DMS 273 treated with DMSO at 0.1 percent for 48 hours (cell line): Measurements from ENCODE around the gene DDR2.

ENCODE experiments used
- DNase-seq: peaks from one replicate; lab custom pipeline; 2025; lab: John Stamatoyannopoulos, UW

The DDR2 gene

DNA sequence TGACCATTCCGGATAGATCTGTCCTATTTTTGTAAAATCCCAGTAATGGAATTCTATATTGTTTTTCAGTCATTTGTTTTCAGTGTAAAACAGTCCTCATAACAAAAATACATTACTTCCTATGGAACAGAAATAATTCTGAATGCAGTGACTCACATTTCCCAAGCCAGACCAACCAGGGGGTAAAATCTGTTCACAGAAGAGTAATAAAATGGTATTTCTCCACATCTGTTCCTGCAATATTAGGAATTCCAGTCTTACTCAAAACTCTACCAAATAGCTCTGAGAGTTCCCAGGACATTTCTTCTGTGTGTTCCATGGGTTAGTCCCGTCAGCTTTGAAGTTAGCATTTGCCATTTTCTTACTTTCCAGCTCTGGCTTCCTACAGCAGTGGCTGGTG lies 2.6 kb upstream of the DDR2 start:
- DNase-seq, result no peak

DNA sequence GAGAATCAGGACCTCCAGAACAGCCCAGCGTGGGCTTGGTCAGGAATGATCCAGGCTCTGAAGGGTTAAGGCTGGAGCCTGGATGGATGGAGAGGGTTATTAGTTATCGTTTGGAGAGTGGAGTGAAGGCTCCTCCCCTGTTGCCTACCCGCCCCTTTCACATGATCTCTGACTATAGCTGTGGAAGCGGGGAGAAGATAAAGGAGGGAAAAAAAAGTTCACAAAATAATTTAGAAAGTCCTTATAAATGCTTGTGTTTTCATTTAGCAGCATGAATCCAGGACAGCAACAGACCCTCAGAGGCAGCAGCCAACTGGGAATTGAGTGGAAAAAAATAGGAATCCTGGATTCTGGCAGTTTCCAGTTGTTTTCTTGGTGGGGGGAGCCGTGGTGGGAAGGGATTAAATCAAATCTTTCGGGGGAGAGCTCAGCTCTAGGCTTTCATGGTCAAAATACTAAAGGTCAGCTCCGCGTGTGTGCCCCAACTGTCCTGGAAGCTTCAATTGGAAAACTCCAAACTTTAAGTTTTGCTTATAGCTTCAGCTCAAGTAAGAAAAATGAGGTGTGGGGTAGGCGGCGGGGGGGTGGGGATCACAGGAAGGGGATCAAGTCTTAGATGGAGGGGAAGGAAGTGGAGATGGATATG lies 595 bp upstream of the DDR2 start:
- DNase-seq, result peak; percentile 40

DNA sequence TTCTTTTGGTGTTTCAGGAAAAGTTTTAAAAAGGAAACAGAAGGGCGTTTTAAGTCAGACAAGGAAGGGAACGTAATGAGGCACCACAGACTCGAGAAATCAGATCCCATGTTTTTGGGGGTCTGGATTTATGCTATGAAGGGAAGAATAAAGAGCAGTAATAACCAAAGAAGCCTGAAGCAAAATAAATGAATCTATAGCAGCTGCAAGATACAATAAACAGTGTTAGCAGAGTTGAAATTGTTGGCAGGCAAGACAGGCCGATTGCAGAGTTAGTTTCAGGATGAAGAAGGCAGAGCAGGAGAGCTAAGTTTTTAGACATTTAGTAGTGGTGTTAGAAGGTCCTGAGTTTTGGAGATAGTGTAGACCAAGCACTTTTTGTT lies 425 bp downstream of the DDR2 start:
- DNase-seq, result peak; percentile 64

- peak; percentile 26 for DNase-seq
Measured at GRCh38 chr1:162633081-162633762, 958 bp downstream of the DDR2 start.

DNA sequence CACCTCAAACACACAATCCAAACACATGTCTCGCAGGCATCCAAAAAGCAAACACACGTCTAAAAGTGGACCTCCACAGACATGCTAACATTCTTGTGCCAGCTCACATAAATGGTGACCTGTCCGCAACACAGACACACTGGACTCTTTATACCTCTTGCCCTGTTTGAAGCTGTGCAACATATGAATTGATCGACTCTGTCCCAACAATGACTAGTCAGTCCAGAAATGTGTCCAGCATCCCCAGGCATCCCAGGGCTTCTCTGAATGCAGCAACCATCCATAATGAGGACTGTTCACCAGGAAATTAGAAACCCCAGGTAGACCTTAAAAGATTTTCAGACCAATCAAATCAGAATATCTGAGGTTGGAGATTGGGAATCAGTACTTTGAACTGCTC lies 3.2 kb downstream of the DDR2 start:
- DNase-seq, result no peak

DNA sequence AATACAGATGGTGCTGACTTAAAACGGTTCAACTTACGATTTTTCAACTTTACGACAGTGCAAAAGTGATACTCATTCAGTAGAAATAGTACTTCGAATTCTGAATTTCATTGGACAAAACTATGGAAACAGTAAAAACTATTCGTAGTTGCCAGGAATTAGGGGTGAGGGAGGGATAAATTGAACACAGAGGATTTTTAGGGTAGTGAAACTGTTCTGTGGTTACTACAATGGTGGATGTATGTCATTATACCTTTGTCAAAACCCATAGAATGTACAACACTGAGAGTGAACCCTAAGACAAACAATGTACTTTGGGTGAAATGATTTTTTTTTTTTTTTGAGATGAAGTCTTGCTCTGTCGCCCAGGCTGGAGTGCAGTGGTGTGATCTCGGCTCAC lies 7.5 kb downstream of the DDR2 start:
- DNase-seq, result no peak

GRCh38 chr1:162641114-162641513 lies 8.8 kb downstream of the DDR2 start:
- DNase-seq, result no peak

DNA sequence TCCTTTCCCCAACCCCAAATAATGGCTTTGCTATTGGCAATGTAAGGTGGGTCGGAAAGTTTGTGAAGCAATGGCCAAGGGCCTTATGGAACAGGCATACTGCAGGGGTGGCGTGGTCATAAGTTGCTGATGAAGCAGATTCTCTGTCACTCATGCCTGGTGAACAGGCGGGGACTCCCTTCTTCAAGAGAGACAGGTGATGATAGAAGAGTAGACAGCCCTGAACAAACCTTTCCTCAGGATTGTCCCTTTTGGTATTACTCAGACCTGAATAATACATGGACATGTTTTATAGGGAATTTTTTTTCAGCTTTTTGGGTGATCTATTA lies 12.7 kb downstream of the DDR2 start:
- no peak for DNase-seq

DNA sequence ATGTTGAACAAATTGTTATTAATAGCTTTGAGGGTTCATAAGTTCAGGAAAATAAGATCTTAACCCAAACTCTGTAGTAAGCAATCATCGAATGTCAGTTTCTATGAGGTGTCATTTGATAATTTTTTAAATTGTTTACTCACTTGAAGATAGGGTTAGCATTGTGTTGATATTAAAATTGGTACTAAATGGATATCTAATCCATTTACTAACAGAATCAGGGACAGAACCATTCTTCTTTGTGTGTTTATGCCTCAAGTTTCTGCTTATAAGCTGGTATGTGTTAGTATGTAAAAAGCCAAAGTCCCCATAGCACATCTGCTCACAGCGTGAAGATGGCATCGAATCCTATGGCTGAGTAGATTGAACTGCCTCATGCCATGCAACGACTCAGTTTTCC lies 13.4 kb downstream of the DDR2 start:
- no peak for DNase-seq

DNA sequence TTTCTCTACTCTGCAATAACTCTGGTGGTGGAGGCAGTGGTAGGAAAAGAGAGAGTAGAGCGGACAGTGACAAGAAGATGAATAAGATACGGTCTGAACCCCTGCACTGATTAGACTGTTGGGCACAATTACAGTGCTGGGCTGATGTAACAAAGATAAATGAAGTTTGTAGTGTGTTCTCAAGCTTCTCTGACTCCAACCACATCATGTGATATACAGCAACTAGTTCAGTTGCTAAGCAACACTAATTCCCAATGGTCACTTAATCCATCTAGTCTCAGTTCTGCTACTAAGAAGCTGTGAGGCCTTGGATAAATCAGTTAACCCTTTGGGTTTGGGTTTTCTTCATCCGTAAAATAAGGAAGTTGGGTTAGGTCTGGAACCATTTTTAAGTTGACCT lies 17.3 kb downstream of the DDR2 start:
- no peak for DNase-seq

- DNase-seq, result no peak
Measured at GRCh38 chr1:162654915-162655620, 22.8 kb downstream of the DDR2 start.

GRCh38 chr1:162656266-162656665 lies 24.0 kb downstream of the DDR2 start:
- DNase-seq, result no peak

DNA sequence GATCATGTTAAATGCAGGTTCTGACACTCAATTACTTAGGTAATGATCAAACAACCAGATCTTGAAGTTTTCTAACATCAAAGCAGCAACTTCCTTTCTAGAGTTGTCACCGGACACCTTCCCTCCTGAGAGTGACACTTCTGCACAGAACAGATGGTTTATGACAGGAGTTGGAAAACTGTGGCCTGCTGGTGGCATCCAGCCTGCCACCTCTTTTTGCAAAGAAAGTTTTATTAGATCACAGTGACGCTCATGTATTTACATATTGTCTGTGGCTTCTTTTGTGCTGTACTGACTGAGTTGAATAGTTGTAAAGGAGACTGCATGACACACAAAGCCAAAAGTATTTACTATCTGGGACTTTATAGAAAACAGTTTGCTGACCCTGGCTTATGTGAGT lies 28.3 kb downstream of the DDR2 start:
- DNase-seq, result no peak

DNA sequence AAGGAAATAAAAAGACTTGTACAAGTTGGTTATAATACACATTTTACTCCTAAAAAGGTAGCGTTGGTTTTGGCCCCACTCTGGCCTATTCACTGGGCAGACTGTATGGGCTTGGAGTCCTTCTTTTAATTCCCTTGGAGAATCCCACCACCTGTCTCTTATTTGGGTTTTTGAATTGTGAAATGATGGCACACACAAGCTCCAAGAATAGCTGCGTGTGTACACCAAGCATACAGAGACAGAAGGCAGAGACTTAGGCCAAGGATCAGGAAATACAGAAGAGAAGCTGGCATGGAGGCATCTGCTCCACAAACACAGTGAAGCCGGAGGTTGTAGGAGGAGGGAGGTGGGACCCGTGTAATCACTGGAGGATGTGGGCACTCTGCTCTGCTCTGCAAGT lies 29.1 kb downstream of the DDR2 start:
- no peak for DNase-seq

DNA sequence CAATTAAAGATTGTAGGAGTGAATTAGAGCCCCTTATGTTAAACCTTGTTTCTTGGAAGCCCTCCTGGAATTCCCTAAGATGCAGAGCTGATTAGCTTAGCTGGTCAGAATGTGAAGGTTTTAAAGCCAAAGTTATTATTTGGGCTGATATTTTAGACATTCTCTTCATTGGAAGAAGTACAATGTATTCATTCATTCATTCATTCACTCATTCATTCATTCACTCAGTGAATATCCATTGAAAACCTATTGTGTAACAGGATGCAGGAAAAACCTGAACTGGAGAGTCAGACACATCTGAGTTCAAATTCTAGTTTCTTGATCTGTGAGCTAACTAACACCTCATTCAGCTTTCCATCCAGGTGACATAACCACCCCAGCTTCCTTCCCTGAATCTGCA lies 29.7 kb downstream of the DDR2 start:
- DNase-seq, result no peak

DNA sequence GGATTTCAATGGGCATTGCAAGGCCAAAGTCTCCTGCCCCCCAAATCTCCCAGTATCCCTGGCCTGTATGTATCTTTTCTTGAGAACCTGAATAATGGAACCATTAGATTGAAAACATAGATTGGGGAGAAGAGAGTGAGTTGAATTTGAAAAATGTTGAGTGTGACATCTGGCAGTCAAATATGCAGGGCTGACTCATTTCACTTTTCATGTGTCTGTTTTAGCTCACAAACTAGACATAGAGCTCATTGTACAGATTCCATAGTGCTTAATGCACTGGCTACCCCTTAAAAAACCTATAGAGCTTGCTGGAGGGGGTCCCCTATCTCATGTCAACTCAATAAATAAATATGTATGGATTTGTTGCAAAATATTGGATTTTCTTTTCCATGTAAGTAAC lies 30.8 kb downstream of the DDR2 start:
- DNase-seq, result no peak

DNA sequence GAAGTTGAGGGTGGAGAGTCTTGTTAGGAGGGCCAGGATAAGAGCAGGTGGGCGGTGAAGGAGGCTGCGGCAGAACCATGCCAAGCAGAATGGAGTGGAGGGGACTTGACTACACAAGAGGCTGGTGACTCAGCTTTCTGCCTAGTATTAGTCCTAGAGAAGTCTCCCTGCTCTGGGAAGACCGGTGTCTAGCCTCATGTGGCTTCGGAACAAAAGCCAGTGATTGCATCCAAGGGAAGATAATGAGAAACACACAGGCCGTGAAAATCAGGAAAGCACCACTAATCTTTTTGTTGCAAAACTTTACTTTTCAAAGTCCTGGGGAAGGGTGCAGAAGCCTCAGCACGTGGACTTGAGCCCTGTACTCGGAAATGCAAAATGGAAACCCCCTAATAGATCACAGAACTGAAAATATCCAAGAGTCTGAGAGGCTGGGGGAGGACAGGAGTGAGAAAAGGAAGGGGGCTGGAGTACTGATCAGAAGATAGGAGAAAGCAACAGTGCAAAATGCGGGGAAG lies 31.4 kb downstream of the DDR2 start:
- no peak for DNase-seq

- DNase-seq, result no peak
Measured at GRCh38 chr1:162666006-162666645, 33.9 kb downstream of the DDR2 start.

DNA sequence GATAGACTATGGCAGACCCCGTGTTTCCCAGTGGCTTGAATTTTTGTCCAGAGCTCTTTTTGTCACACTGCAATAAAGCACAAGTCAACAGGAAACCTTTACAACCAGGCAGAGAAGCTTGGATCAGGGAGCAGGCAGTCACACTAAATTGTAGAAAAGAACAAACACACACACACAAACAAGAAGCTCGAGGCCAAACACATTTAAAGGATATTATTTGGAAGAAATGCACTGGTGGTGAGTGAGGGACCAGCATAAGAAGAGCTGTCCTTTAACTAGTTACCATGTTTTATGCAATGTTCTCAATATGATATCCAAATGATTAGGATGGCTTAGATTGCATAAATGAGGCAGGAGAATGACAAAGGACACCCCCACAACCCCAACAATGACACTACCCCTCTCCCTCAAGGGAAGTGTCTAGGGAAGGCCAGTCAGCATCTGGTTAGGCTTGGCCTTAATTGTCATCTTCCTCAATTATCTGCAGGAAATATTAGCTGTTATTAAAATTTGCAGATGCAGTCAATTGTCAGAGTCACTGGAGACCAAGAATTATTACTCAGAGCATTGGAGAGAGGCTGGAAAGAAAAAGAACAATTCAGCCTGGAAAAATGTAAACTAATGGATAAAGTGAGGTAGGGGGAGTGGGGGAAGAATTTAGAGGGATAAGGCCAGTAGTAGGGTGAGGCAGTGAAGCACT lies 35.3 kb downstream of the DDR2 start:
- DNase-seq, result no peak

- no peak for DNase-seq
Measured at GRCh38 chr1:162670928-162671663, 38.8 kb downstream of the DDR2 start.

- DNase-seq, result no peak
Measured at GRCh38 chr1:162671664-162672410, 39.6 kb downstream of the DDR2 start.
